VCaP (cell line): ENCODE data around the gene CTSW.

Experiments
- H3K27ac ChIP-seq: fragments of 450-650 bp; 2 replicates; pipeline ENCODE4 v1.5.1; 2017
- TF ChIP-seq, protein P1 (sequence below): fragments of 450-650 bp; conservative IDR thresholded peaks from 2 replicates; pipeline ENCODE4 v1.5.1; 2017; ENCODE audit warnings: mild to moderate bottlenecking, moderate library complexity

CTSW gene

DNA sequence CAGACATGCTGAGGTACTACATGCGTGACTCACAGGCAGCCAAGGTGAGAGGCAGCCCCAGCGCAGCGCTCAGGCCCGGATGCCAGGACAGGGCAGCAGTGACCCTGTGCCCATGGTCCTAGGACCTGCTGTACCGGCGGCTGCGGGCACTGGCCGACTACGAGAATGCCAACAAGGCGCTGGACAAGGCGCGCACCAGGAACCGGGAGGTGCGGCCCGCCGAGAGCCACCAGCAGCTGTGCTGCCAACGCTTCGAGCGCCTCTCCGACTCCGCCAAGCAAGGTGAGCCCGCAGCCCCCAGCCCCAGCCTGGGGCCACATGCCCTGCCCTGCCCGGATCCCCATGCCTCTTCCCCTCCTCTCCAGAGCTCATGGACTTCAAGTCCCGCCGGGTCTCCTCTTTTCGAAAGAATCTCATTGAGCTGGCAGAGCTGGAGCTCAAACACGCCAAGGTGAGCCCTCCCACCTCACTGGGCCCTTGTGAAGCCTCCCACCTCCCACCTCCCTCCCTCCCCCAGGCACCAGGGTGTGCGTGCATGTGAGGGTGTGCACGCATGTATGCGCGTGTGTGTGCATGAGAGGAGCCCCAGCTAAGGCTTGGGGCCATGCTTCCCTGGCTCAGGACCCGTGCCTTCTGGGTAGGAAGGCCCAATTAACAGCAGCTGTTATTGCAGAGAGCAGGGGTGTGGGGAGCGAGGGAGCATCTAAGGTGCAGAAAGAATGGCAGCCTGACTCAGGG, 27.0 kb upstream of the CTSW start:
- TF ChIP-seq, protein P1, sequence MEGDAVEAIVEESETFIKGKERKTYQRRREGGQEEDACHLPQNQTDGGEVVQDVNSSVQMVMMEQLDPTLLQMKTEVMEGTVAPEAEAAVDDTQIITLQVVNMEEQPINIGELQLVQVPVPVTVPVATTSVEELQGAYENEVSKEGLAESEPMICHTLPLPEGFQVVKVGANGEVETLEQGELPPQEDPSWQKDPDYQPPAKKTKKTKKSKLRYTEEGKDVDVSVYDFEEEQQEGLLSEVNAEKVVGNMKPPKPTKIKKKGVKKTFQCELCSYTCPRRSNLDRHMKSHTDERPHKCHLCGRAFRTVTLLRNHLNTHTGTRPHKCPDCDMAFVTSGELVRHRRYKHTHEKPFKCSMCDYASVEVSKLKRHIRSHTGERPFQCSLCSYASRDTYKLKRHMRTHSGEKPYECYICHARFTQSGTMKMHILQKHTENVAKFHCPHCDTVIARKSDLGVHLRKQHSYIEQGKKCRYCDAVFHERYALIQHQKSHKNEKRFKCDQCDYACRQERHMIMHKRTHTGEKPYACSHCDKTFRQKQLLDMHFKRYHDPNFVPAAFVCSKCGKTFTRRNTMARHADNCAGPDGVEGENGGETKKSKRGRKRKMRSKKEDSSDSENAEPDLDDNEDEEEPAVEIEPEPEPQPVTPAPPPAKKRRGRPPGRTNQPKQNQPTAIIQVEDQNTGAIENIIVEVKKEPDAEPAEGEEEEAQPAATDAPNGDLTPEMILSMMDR, result no peak
- H3K27ac ChIP-seq, result no peak overlapping the region

DNA sequence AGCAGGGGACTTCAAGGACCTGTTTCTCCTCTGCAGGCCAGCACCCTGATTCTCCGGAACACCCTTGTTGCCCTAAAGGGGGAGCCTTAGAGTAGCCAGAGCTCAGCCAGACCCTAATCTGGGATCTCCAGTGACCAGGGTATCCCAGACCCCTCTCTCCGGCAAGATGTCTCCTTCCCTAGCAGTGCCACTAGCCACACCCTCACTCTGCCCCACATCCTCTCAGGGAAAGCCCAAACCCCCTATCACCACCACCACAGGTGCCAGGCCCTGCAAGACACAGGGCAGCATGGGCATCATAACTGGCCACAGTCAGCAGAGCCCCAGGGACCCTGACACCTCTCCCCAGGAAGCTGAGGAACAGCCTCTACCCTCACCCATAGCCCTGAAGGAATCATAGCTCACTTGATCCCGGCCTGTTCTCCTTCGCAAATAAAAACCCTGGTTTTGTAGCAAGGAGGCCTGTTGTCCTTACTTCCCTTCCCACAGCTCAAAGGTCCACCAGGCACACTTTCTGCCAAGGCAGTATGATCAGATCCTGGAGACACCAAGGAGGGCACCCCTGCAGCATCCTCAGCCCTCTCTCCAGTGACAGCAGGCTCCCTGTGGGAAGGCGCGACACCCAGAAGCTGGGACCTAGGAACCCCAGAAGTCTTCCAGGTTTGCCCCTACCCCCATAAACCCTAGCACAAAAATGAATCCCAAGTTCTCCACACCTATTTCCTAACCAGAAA, 26.2 kb upstream of the CTSW start:
- TF ChIP-seq, protein P1, result peak; percentile 12; the same call in 1 of the 2 replicates
- 0 out of 2 replicates have a peak overlapping the region, but pooled peaks have one; percentile 0 for H3K27ac ChIP-seq

DNA sequence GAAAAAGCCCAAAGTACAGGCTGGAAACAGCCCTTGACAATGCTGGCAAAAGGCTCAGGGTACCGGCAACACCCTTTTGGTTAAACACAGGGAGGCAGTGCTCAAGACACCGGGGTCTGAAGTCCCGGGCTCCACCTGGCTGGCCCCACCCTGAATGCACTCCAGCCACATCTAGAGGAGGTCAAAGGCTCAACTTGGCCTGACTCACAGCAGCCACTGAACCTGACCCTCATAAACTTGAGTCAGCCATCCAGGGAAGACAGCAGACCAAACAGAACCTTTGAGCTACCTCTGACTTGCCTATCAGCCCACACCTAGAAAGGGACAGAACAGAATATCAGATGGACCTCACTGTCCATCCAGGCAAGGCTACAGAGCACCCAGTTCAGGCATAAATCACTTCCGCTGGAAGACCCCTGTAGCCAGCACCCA, 25.5 kb upstream of the CTSW start:
- TF ChIP-seq, protein P1, result no peak
- H3K27ac ChIP-seq, result no peak overlapping the region

DNA sequence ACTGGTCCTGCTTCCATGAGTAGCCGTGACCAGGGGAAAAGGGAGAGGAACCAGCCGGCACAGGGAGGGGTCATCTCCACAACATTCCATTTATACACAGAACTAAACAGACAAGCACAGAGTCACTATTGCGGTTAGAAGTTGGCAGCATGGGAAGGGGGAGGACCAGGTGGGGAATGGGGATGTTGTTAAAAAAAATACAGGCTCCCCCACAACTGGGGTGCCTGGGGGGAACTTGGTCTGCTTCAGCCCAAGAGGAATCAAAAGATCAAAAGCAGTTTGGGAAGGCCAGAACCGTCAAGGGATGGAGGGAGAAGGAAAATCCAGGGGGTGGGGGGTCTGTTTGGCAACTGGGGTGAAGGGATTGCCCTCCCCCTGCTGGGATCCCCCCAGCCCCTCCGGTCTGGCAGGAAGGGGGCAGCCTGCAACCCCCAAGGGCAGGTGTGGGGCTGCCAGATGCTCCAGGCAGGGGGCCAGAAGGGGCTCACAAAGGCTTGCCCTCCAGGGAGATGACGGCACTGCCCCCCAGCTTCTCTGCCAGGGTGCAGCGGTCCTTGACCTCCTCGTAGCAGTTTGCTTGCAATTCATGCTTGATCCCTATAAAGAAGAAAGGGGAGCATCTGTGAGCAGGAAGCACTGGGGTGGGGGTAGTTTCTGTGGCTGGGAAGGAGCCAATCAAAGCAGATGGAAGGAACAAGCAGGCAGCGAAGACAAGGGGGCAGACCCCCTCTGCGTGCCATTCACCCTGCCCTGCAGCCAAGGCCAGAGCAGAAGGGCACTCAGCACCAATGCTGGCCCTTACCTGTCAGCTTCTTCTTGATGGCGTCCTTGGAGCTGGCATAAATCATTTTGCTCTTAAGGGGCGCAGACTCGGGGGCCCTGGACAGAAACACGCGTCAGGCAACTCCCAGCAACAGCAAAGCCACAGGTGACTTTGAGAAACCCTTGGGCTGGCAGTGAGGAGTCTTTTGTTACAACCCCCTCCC, 24.5 kb upstream of the CTSW start:
- no peak overlapping the region for H3K27ac ChIP-seq
- TF ChIP-seq, protein P1, result no peak

DNA sequence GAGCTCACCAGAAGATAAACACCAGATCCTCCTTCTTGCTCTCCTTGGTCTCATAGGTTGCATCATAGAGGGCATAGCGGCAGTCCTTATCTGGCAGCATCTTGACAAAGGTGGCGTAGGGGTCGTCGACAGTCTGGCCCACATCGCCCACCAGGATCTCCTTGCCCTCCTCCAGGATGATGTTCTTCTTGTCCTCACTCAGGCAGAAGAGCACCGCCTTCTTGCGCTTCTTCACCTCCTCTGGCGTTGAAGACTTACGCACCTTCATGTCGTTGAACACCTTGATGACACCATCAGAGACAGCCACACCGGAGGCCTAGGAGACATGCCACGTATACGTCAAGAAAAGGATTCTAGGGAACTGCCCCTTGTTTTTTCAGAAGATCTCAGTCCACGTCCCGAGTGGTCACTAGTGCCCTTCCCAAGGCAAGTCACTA, 23.7 kb upstream of the CTSW start:
- TF ChIP-seq, protein P1, result no peak

DNA sequence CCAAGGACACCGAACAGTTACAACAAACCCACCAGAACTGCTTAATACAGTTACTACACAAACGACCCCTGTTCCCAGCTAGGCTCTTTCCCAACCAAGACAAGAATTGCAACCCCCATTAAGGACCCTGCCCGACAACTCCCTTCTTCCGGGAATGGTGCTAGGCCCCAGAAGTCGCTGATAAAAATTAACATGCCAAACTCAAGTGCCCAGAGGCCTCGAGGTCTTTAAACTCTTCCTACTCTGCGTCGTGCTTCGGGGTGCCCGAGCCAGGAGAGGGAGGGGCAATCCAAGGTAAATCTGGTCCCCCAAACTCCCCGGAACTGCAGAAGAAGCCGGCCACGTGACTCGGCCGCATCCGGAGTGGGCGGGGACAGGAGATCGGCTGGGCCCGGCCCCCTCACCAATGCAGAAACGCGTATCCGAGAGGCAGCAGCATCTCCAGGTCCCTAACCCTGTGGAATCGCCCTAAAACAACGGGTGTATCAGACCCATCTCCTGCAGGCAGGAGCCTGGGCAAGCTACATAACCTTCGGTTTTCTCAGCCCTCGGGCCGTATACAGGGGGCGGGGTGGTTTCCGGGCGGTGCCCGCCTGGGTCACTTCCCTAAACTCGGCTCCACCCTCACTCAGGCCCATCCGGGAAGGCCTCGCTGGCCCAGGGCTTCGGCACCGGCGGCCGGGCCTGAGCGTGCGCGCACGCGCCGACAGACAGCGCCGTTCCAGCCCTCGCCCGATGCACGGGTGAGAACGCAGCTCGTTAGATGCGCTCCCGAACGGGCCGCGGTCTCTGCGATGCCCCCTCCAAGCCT, 22.7 kb upstream of the CTSW start:
- peak overlapping the region; percentile 100 for H3K27ac ChIP-seq
- TF ChIP-seq, protein P1, result no peak

More for the DNA sequence above, 23.7 kb upstream of the CTSW start:
- H3K27ac ChIP-seq, result peak overlapping the region; percentile 100
